ENCODE measurements around the gene MICU1. TPM values are rescaled to one million over a fixed set of nuclear protein-coding genes. Genes with fewer than 3 reads are reported as not detected.

The MICU1 gene
- total RNA-seq, 1 experiment from 2014 or later = 39.4 TPM

- Histone ChIP-seq H3K27ac (ENCODE audit: low read depth, low read length) (no peak overlapping the region), H3K36me3 (ENCODE audit: control insufficient read depth in 1 of 2, insufficient read depth in 2 of 2, low read length in 2 of 2) (0 out of 4 replicates have a peak, but pooled peaks cover 0 to 2% of the 10 kb centered on the region in 2 experiments), H3K9ac (ENCODE audit: low read length) (no peak overlapping the region), H3K4me3 (replicated peaks in 1 of 2; ENCODE audit: low read depth in 1 of 2, low read length in 2 of 2) (no peak overlapping the region), H3K9me3 (ENCODE audit: control insufficient read depth in 1 of 2, insufficient read depth in 1 of 2, low read depth in 1 of 2, low read length in 2 of 2) (no peaks in the 10 kb centered on the region), H3K4me1 (ENCODE audit: control insufficient read depth in 1 of 2, insufficient read depth in 2 of 2, low read length in 2 of 2) (no peaks in the 10 kb centered on the region), H3K79me2 (ENCODE audit: insufficient read depth, low read length) (no peaks in the 10 kb centered on the region), H3K4me2 (ENCODE audit: low read length) (no peak overlapping the region), H4K20me1 (ENCODE audit: insufficient read depth) (no peaks in the 10 kb centered on the region), H3K9me2 (ENCODE audit: insufficient read depth) (no peaks in the 10 kb centered on the region), H2AFZ (ENCODE audit: low read depth, low read length, poor library complexity, severe bottlenecking) (no peak overlapping the region), H3K27me3 (ENCODE audit: insufficient read depth, low read length) (no peaks in the 10 kb centered on the region)
- POLR2A ChIA-PET = no interaction called here
- intact Hi-C loops (cut with micrococcal nuclease) = no loop called here
- CTCF ChIA-PET = no interaction called here
- RAD21 ChIA-PET (ENCODE audit: low non-redundant PET in 1 of 2, low total read pairs in 2 of 2, uncharacterized antibody in 2 of 2, unreplicated experiment in 2 of 2) = no interaction called here
- DNase-seq (ENCODE audit: low read depth, low spot score) (no peak), ATAC-seq (no peak)
- no TSS peak for BruUV-seq (replicated peaks)
- TF ChIP-seq POLR2AphosphoS5 (IDR thresholded peaks at IDR 0.05; ENCODE audit: low read depth, low read length) (no peak), EZH2 (IDR thresholded peaks at IDR 0.05) (no peak), SIN3A (IDR thresholded peaks at IDR 0.05; ENCODE audit: low read depth) (no peak), MAX (IDR thresholded peaks at IDR 0.05) (no peak), ZFX (IDR thresholded peaks at IDR 0.05) (no peak), ZBTB33 (IDR thresholded peaks at IDR 0.05; ENCODE audit: extremely low read depth, insufficient replicate concordance, low read length) (no peak), ZNF274 (IDR thresholded peaks at IDR 0.05; ENCODE audit: low read depth, low read length) (no peak), CBX3 (IDR thresholded peaks at IDR 0.05; ENCODE audit: low read depth) (no peak), RAD21 (IDR thresholded peaks at IDR 0.05; ENCODE audit: low read depth) (no peak), EZH2phosphoT487 (IDR thresholded peaks at IDR 0.05; ENCODE audit: borderline replicate concordance) (no peak), JUND (IDR thresholded peaks at IDR 0.05) (no peak)
Measured at GRCh38 chr10:72557362-72557761, 68.5 kb downstream of the MICU1 start.

Measured in HCT116 (cell line).